ENCODE data around the gene RNF175. TPM values are rescaled to one million over a fixed set of nuclear protein-coding genes. Genes with fewer than 3 reads are reported as not detected.

Gene RNF175
- polyA plus RNA-seq, 6 donors from 2014 or later = 0.69 TPM; not detected in 5

GRCh38 chr4:153725831-153726154 lies 34.0 kb downstream of the RNF175 start:
- DNase-seq (no peak), ATAC-seq (ENCODE audit: low read depth in 2 of 2) (no peak)
- Mint-ChIP-seq H3K27ac (no peak overlapping the region), H3K36me3 (no peaks in the 10 kb centered on the region), H3K9me3 (no peaks in the 10 kb centered on the region), H3K27me3 (peaks cover 0 to 9% (median 0%) of the 10 kb centered on the region in 3 donors), H3K4me3 (no peak overlapping the region), H3K4me1 (peaks cover 34 to 49% (median 45%) of the 10 kb centered on the region in 3 donors)

- peak overlapping the region in 1 of 8 donors; percentile 33 for H3K4me3 Mint-ChIP-seq
- no peak for DNase-seq
These were observed 34.5 kb downstream of the RNF175 start for GRCh38 chr4:153725136-153725830.

GRCh38 chr4:153724606-153725005 lies 35.2 kb downstream of the RNF175 start:
- ATAC-seq (ENCODE audit: low read depth in 2 of 2) (no peak), DNase-seq (no peak)
- Mint-ChIP-seq H3K27ac (no peak overlapping the region), H3K27me3 (peaks cover 0 to 9% (median 0%) of the 10 kb centered on the region in 3 donors), H3K4me1 (peaks cover 31 to 37% (median 36%) of the 10 kb centered on the region in 3 donors), H3K36me3 (no peaks in the 10 kb centered on the region), H3K4me3 (no peak overlapping the region), H3K9me3 (no peaks in the 10 kb centered on the region)

More at GRCh38 chr4:153725136-153725830, 34.5 kb downstream of the RNF175 start:
- peaks cover 0 to 9% (median 0%) of the 10 kb centered on the region in 3 donors for H3K27me3 Mint-ChIP-seq
- no peaks in the 10 kb centered on the region for H3K9me3 Mint-ChIP-seq
- H3K36me3 Mint-ChIP-seq = no peaks in the 10 kb centered on the region
- ATAC-seq (ENCODE audit: low read depth in 2 of 2) = no peak
- peaks cover 34 to 44% (median 43%) of the 10 kb centered on the region in 3 donors for H3K4me1 Mint-ChIP-seq
- H3K27ac Mint-ChIP-seq = no peak overlapping the region

- DNase-seq (no peak), ATAC-seq (ENCODE audit: low read depth in 2 of 2) (no peak)
- Mint-ChIP-seq H3K27me3 (peaks cover 0 to 9% (median 6%) of the 10 kb centered on the region in 3 donors), H3K4me3 (no peak overlapping the region), H3K36me3 (peaks cover 4 to 6% of the 10 kb centered on the region in 2 donors), H3K4me1 (peaks cover 9 to 12% (median 10%) of the 10 kb centered on the region in 3 donors), H3K9me3 (peaks cover 0 to 21% (median 5%) of the 10 kb centered on the region in 7 donors), H3K27ac (no peak overlapping the region)
These were observed 37.8 kb downstream of the RNF175 start for GRCh38 chr4:153722036-153722435.

GRCh38 chr4:153713866-153714646 lies 45.8 kb downstream of the RNF175 start:
- peaks cover 0 to 18% (median 3%) of the 10 kb centered on the region in 7 donors for H3K9me3 Mint-ChIP-seq
- DNase-seq = no peak
- no peaks in the 10 kb centered on the region for H3K4me1 Mint-ChIP-seq
- no peak overlapping the region for H3K4me3 Mint-ChIP-seq
- peaks cover 2 to 3% of the 10 kb centered on the region in 2 donors for H3K36me3 Mint-ChIP-seq
- H3K27ac Mint-ChIP-seq = no peak overlapping the region
- no peak for ATAC-seq (ENCODE audit: low read depth in 2 of 2)
- peaks cover 8 to 14% (median 12%) of the 10 kb centered on the region in 3 donors for H3K27me3 Mint-ChIP-seq

- Mint-ChIP-seq H3K27me3 (peaks cover 8 to 12% (median 11%) of the 10 kb centered on the region in 3 donors), H3K27ac (no peak overlapping the region), H3K4me1 (peaks cover 7 to 12% (median 12%) of the 10 kb centered on the region in 3 donors), H3K9me3 (peaks cover 0 to 4% (median 0%) of the 10 kb centered on the region in 7 donors), H3K4me3 (no peak overlapping the region), H3K36me3 (no peaks in the 10 kb centered on the region)
- no peak for DNase-seq
- no peak for ATAC-seq (ENCODE audit: low read depth in 2 of 2)
These were observed 49.1 kb downstream of the RNF175 start for GRCh38 chr4:153710681-153711080.

- H3K27ac Mint-ChIP-seq = peak overlapping the region in 1 of 6 donors; percentile 12
- H3K27me3 Mint-ChIP-seq = no peaks in the 10 kb centered on the region
- peaks cover 0 to 2% (median 0%) of the 10 kb centered on the region in 7 donors for H3K9me3 Mint-ChIP-seq
- ATAC-seq (ENCODE audit: low read depth in 2 of 2) (no peak), DNase-seq (no peak)
- H3K4me1 Mint-ChIP-seq = peaks cover 7 to 13% (median 12%) of the 10 kb centered on the region in 3 donors
- H3K36me3 Mint-ChIP-seq = peaks cover 0 to 6% of the 10 kb centered on the region in 2 donors
- peak overlapping the region in 2 of 8 donors; percentile 27 to 29 for H3K4me3 Mint-ChIP-seq
These were observed 53.3 kb downstream of the RNF175 start for GRCh38 chr4:153706519-153706918.

- Mint-ChIP-seq H3K27me3 (no peaks in the 10 kb centered on the region), H3K9me3 (peaks cover 0 to 2% (median 0%) of the 10 kb centered on the region in 7 donors), H3K27ac (peak overlapping the region in 1 of 6 donors; percentile 12), H3K4me1 (peaks cover 7 to 13% (median 12%) of the 10 kb centered on the region in 3 donors), H3K36me3 (peaks cover 0 to 6% of the 10 kb centered on the region in 2 donors), H3K4me3 (peak overlapping the region in 2 of 8 donors; percentile 27 to 29)
- peak in 1 of 2 donors; percentile 57 for ATAC-seq (ENCODE audit: low read depth in 2 of 2)
- no peak for DNase-seq
These were observed 53.9 kb downstream of the RNF175 start for GRCh38 chr4:153705743-153706468.

GRCh38 chr4:153704522-153704921 lies 55.3 kb downstream of the RNF175 start:
- no peak for DNase-seq
- Mint-ChIP-seq H3K36me3 (peaks cover 0 to 6% of the 10 kb centered on the region in 2 donors), H3K4me1 (peaks cover 7 to 13% (median 12%) of the 10 kb centered on the region in 3 donors), H3K9me3 (peaks cover 0 to 2% (median 0%) of the 10 kb centered on the region in 7 donors), H3K27ac (no peak overlapping the region), H3K4me3 (peak overlapping the region in 1 of 8 donors; percentile 70), H3K27me3 (no peaks in the 10 kb centered on the region)
- ATAC-seq (ENCODE audit: low read depth in 2 of 2) = no peak

GRCh38 chr4:153684971-153685371 lies 74.9 kb downstream of the RNF175 start:
- DNase-seq = no peak
- Mint-ChIP-seq H3K4me3 (peak overlapping the region; percentile 81 to 94 (median 92)), H3K36me3 (peaks cover 20% of the 10 kb centered on the region in 2 donors), H3K27me3 (peaks cover 0 to 11% (median 0%) of the 10 kb centered on the region in 3 donors), H3K27ac (peak overlapping the region in 5 of 6 donors; percentile 1 to 91 (median 34)), H3K4me1 (peaks cover 16 to 20% (median 17%) of the 10 kb centered on the region in 3 donors), H3K9me3 (peaks cover 4 to 30% (median 23%) of the 10 kb centered on the region in 7 donors)
- peak in 1 of 2 donors; percentile 6 for ATAC-seq (ENCODE audit: low read depth in 2 of 2)

GRCh38 chr4:153684182-153684970 lies 75.4 kb downstream of the RNF175 start, which contains the start of gene TLR2:
TSS of gene TLR2 (plus strand) at chr4:153684280. CDS start at chr4:153702908, 18,628 bp downstream.
- ATAC-seq (ENCODE audit: low read depth in 2 of 2) = peak; percentile 97
- peaks cover 0 to 11% (median 0%) of the 10 kb centered on the region in 3 donors for H3K27me3 Mint-ChIP-seq
- H3K9me3 Mint-ChIP-seq = peaks cover 0 to 24% (median 17%) of the 10 kb centered on the region in 7 donors
- H3K4me1 Mint-ChIP-seq = peaks cover 16 to 20% (median 17%) of the 10 kb centered on the region in 3 donors
- peak within 1 kb of the TSS; percentile 42 to 94 (median 84) for H3K27ac Mint-ChIP-seq
- DNase-seq = peak; percentile 80
- peak within 1 kb of the TSS; percentile 81 to 94 (median 92) for H3K4me3 Mint-ChIP-seq
- H3K36me3 Mint-ChIP-seq = peaks cover 14 to 15% of the 10 kb centered on the region in 2 donors

GRCh38 chr4:153683763-153684181 lies 76.1 kb downstream of the RNF175 start:
- no peak for ATAC-seq (ENCODE audit: low read depth in 2 of 2)
- Mint-ChIP-seq H3K27ac (peak overlapping the region in 5 of 6 donors; percentile 42 to 94 (median 88)), H3K4me1 (peaks cover 16 to 20% (median 17%) of the 10 kb centered on the region in 3 donors), H3K27me3 (peaks cover 0 to 11% (median 0%) of the 10 kb centered on the region in 3 donors), H3K4me3 (peak overlapping the region; percentile 81 to 93 (median 90)), H3K9me3 (peaks cover 0 to 18% (median 11%) of the 10 kb centered on the region in 7 donors), H3K36me3 (peaks cover 9 to 10% of the 10 kb centered on the region in 2 donors)
- no peak for DNase-seq
